Activated CD8-positive, alpha-beta memory T cell treated with anti-CD3 and anti-CD28 coated beads, Interleukin-2, amount 50 U/mL, for 1 hour (primary cell): ENCODE results near the gene LRRC58.
"Not testable (repeated sequence)": the region's sequence is repeated elsewhere in the genome, so short reads cannot be mapped to it uniquely, and the experiment has no call there.

Experiments
- DNase-seq: peaks from one replicate; pipeline ENCODE4 v3.0.0-alpha.2; 2020; ENCODE audit errors: extremely low read depth

LRRC58 gene

DNA sequence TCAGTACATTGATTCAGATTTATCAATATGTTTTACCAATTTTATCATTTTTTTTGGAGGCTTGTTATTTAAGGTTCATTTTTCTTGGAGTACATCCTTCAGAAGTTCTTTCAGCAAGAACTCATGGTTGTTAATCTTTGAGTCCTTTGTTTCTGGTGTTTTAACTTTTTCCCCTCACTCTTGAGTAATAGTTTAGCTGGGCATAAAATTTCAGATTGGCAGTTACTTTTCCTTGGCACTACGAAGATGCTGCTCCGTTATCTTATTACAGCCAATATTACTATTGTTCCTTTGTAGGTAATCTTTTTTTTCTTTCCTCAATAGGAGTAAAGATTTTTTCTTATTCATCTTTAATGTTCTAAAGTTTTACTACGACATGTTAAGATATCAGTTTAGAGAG is 9.8 kb downstream of the LRRC58 start:
- DNase-seq, result no peak

DNA sequence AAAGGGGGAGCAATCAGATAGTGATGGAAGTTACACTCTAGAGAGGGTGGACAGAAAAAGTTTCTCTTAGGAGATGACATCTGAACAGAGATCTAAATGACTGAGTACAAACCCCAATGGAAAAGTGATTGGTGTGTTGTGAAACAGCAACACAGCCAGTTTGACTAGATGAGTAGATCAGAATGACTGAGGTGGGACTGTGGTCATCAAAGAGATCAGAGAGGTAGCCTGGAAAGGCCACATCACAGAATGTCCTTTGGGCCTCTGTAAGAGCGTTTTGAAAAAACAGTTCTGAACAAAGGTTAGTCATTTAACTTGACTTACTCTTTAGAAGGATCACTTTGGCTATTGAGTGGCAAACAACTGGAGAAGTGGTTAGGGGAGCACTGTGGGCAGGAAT is 10.6 kb downstream of the LRRC58 start:
- no peak for DNase-seq

DNA sequence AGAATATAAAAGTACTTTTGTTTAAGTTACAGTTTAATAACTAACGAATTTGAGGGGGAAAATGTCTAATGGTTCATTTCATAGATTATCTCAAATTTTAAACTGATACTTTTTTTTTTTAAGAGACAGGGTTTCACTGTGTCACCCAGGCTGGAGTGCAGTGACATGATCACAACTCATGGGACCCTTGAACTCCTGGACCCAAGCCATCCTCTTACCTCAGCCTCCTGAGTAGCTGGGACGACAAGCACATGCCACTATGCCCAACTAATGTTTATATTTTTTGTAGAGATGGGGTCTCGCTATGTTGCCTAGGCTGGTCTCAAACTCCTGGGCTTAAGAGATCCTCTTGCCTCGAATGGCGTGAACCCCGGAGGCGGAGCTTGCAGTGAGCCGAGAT is 16.5 kb downstream of the LRRC58 start:
- no peak for DNase-seq

DNA sequence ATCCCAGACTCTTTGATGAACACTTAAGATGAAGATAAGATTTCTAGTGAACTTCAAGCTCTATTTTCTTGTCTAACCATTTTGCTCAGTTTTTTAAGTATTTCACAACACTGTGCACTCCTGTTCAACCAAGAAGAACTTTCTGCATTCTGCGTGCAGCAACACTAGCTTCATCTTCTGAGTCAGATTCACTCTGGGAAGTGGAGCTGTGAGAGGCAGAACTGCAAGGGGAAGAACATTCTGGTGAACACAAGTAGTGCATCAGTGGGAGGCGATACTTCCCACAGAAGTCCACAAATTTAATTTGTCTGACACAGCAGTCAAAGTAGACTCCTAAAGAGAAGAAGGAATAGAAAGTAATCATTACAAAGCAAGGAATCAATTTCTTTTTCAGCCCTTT is 18.1 kb downstream of the LRRC58 start:
- DNase-seq, result no peak

DNA sequence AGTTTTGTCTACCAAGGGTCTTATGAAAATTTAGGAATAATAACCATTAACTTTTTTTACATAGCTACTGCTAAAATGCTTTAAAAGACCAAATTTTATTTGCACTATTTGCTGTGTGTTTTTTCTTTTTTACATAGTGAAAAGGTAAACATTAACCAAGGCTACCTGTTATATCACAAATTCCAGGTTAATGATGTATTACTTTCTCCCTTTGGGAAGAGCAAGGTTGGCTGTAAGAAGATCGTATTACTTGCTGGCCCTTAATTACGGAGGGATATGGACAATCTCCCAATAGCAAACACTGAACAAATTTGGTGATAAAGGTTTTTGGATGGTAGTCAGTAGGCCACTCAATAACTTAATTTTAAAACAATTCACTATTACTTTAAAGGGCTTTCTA is 22.4 kb downstream of the LRRC58 start:
- DNase-seq, result no peak

DNA sequence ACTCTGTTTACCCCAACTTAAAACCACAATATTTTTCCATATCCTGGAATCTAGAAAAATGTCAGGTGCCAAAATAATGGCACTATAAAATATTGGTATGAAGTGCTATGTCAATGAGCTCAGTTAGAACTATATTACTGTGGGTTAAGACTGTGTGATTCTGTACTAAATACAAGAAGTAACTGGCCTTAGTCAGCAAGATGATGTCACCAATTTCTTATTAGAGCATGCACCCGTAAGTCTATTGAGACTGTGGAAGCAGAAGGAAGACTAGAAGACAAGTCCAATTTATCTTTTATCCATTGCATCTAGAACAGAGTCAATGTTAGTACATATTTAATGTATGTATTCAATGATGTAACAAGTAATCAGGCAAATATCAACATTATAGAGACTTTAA is 25.0 kb downstream of the LRRC58 start:
- DNase-seq, result no peak

DNA sequence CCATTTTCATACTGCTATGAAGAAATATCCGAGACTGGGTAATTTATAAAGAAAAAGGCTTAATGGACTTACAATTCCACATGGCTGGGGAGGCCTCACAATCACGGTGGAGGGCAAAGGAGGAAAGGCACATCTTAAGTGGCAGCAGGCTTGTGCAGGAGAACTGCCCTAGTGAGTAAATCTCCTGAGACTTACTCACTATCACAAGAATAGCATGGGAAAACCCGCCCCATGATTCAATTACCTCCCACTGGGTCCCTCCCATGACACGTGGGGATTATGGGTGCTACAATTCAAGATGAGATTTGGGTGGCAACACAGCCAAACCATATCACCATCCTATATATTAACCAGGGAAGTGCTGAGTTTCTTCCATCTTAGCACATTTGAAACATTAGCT is 25.4 kb downstream of the LRRC58 start:
- DNase-seq, result not testable (repeated sequence)

DNA sequence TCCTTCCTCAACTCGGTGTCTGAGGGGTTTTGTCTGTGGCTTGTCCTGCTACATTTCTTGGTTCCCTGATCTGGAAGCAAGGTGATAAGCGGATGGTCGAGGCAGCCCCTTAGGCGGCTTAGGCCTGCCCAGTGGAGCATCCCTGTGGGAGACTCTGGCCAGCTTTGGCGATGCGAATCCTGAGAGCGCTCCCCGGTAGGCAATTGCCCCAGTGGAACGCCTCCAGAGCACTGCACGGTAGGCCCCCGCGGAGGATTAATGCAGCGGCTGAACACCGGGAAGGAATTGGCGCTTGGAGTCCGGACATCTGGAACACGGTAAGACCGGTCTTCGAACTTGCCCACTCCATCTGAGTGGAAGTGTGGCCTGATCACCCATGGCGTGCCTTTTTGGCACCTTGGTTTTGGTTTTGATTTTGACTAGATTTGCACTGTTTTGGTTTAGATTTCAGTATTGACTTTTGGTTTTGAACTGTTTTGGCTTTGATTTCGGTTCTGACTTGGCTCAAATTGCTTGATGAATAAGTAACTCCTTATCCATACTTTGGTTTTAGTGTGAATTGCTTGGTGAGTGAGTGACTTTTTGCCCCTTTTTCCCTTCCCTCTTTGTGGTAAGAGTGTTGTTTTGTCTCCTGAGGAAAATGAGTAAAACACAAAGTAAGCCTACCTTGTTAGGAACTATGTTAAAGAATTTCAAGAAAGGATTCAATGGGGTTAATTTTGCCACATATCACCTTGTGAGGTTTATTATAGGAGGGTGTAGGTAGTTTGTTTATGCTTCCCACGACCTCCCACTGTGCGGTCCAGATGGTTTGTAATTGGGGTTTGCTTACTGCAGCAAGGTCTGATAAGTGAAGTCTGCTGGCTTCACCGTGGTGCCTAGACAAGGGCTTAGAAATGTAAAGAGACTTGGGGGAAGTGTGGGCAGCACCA is 37.0 kb downstream of the LRRC58 start:
- no peak for DNase-seq

DNA sequence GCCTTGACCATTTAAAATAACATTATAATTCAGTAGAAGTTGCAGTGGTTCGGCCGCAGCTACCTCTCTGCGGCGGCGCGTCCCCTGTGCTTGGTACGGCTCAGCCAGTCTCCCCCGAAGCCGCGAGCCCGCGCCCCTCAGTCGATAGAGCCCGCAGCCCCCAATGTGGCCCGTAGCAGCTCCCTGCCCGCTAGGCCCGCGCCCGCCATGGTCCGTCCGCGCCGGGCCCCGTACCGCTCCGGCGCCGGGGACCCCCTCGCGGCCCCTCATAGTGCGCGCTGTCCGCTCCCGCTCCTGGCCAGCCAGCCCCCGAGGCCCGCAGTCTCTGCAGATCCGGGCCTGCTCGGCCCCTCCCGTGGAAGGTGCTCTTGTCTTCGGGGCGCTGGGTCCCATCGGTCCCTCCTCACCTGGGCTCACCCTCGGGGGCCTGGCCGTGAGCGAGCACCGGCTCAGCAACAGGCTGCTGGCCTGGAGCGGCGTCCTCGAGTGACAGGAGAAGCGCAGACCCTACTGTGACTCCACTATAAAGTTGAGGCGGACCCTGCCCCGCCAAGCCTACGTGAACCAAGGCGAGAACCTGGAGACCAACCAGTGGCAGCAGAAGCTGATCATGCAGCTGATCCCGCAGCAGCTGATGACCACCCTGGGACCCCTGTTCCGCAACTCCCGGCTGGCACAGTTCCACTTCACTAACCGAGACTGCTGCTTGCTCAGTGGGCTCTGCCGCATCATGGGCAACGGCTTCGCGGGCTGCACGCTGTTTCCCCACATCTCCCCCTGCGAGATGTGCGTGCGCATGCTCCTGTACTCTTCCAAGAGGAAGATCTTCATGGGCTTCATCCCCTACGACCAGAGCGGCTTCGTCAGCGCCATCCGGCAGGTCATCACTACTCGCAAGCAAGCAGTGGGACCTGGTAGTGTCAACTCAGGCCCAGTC is 42.4 kb downstream of the LRRC58 start:
- no peak for DNase-seq

DNA sequence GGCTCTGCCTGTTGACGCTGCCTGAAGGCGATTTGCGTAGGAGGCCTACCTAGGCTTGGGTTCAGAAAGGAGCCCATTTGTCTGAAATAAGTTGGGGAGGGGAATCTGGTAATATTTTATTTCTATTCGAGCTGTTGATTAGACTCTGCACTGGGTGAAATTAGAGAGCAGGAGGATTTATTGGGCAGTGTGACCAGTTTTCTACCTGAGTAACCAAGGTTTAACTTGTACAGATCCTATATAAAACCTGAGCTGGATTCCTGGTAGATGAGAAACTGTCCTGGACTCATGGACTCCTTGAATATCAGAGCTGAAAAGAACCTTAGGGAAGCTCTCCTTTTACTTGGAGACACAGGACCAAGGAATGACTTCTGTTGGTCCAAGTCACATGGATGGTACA is 44.5 kb downstream of the LRRC58 start:
- DNase-seq, result no peak

DNA sequence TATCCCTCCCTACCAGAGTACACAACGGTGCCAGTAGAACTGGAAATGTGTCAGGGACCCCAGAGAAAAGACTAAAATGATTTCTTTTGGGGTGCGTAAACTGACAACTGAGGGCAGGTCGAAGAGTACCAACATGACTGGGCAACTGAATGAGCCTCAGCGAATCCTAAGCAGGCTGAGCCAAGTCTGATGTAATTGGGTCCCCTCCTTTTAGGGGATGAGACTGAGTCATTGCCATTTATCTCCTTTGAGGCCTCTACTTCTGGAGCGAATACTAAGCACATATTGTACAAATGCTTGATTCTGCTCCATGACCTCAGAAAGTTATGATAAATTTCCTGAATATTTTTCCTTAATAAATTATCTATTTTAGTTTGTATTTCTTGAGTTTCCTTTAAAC is 46.8 kb downstream of the LRRC58 start:
- DNase-seq, result no peak

DNA sequence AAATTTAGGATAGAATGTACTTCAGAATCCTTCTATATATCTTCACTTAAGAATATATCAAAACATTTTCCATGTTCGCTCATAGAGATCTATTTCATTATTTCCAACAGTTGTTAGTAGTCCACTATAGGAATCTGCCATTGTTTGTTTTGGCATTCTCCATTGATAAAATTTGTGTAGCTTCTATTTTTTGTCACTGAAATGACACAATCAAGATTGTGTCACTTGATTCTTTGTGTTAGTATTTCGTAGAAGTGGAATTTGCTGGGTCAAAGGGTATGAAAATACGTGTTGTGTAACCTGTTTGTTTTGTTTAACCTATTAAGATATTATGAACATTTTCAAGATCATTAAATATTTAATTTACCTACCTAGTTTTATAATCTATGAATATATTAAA is 48.2 kb downstream of the LRRC58 start:
- no peak for DNase-seq

DNA sequence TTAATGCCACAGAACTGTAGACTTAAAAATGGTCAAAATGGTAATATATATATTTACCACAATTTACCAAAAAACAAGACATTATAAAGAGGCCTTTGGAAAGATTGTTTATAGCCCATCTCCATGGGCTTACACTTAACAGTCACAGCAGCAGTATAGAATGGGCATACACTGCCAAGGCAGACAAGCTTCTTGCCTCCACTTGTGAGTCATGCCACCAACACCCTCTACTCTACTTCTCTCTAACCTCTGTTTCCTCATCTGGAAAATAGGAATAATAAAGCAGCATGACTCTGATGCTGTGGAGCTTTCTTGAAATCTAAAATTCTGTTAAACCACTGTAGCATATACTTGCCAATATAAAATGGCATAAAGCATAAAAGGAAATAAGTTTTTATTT is 49.8 kb downstream of the LRRC58 start:
- DNase-seq, result no peak

DNA sequence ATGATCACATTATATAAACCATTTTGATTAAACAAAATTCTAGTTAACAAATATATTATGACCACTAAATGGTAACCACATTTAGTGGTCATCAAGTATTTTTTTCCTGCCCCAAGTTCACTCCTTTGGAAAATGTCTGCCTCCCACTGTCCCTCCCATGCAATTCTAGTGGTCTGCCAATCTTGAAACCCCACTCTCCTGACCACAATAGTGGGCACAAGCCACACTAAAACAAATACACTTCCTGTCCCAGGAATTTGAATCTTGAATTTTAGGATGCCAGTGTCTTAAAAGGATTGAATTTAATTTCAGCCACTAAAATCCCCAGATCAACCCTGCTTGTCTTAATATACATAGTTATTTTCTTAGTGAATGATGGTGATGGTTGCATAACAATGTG is 50.2 kb downstream of the LRRC58 start:
- no peak for DNase-seq

DNA sequence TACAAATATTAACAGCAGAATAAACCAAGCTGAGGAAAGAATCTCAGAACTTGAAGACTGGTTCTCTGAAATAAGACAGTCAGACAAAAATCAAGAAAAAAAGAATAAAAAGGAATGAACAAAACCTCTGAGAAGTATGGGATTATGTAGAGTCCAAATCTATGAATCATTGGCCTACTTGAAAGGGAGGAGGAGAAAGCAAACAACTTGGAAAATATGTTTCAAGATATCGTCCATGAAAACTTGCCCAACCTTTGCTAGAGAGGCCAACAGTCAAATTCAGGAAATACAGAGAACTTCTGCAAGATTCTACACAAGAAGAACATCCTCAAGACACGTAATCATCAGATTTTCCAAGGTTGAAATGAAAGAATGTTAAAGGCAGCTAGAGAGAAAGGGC is 57.6 kb downstream of the LRRC58 start:
- not testable (repeated sequence) for DNase-seq

DNA sequence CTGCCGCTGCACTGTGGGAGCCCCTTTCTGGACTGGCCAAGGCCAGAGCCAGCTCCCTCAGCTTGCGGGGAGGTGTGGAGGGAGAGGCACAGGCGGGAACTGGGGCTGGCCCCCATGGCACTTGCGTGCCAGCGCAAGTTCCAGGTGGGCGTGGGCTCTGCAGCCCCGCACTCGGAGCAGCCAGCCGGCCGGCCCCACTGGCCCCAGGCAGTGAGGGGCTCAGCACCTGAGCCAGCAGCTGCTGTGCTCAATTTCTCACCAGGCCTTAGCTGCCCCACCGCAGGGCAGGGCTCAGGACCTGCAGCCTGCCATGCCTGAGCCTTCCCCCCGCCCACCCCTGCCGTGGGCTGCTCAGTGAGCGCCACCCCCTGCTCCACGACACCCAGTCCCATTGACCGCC is 59.5 kb downstream of the LRRC58 start:
- no peak for DNase-seq

DNA sequence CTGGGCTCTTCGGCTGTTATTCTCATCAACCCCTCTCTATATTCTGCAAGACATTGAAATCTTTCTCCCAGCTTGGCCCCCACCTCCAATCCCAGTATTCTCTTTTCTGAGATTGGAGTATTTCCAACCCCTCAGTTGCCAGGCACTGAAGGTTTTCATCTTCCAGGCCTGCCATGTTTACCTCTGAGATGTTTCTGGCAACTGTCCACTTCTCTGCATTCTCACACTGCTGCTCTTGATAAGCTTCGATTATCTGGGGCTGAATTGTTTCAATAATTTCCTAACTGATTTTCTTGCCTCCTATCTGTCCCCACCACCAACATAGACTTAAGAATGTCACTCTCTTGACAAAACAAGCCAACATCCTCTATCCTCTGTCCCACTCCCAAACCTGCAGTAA is 62.7 kb downstream of the LRRC58 start:
- no peak for DNase-seq

DNA sequence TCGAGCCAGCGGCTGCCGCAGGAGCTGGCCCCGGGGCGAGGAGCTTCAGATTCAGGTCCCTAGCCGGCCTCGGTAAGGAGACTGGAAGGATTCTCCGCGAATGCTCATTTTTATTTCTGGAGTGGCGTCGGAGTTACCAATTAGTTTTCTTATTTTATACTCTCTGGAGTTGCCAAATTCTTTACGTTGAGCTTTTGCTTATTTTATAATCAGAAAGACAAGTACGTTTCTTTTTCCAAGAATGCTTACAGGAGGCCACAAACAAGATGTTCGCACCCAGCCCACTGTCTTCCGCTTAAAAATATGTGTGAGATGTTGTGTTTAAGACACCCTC is 63.7 kb downstream of the LRRC58 start:
- no peak for DNase-seq

DNA sequence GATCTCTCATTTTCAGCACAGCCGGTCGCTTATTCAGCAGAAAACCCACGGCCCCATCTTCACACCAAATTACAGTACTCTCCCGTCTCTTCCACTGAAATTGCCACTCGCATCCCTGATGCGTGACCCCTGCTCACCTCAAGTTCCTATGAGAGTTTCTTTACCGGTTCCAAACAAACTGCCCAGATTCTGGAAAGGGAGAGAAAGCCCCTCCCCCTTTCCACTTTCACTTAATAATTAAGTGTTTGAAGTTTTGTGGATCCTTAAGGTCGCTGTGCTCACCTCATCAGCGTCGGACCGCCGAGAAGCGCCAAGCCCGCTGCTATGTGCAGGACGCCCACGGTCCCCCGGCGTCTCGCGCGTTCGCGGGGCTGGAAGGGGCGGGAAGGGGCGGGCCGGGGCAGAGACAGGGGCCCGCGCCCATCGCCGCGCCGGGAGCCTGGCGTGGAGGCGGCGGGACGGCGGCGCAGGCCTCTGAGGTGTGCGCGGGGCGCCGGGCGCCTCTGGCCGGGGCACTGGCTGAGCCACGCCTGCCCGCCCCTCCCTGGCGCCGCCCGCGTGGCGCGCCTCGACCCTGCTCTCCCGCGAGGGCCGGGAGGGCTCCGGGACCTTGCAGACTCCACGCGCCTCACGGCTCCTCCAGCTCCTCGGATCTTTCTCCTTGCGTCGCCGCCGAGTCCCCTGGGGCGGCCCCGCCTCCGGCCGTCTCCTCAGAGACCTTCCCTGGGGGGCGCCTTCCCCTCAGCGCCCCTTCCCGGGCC is 64.2 kb downstream of the LRRC58 start, which contains the start of gene GPR156:
Gene GPR156 (minus strand): TSS at position 476 of the 761 bp plus-strand sequence. CDS start 41,124 bp downstream, outside the sequence.
- no peak for DNase-seq

DNA sequence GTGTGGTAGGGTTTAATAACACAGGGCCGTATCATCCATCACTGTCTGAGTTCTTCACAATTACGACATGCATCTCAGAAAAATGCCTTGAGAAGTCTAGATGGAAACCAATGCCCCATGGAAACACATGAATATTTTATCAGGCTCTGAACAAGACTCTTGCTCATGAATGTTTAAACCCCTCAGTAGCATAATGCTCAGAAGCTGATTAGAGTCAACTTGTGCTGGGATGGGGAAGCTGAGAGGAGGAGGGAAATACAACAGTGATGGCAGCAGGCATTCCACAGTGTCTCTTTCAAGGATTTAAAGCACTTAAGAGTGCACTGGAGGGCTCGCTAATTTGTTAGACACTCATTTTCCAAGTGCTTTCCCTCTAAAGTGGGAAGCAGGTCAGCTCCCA is 67.9 kb downstream of the LRRC58 start:
- no peak for DNase-seq

DNA sequence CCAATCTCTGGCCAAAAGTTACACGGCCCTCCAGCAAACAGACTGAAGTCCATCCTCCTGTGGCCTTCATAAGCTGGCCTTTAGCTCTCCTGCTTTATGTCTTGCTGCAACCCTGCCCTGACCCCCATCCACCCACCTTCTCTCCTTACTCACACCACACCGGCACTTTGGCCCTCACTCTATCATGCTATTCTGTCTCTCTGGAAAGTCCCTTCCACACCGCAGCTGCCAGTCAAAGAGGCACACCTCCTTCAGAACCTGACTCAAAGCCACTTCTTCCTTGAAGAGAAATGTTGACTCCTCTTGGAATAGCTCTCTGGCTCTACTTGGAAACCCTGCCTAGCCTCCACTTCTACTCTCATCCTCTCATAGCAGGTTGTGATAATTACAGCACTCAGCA is 68.6 kb downstream of the LRRC58 start:
- no peak for DNase-seq

DNA sequence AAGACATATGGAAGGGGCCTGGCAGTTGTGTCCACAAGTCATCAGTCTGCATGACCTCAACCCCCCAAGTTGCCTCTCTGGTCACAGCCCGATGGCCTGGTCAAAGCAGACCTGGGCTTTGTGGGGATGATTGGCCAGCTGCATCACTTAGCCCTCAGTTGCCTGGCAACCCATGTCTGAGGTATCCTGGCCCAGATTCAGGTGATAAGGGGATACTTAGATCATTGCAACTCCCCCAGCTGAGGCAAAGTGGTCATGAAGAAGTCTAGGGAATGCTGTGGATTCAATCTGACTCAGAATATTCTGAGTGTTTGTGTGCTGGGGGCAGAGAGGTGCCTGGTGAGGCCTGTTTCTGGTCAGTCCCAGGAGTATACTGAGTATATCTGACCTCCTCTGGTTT is 69.1 kb downstream of the LRRC58 start:
- DNase-seq, result no peak
